ENCODE measurements around the gene PDIA5.

DNA sequence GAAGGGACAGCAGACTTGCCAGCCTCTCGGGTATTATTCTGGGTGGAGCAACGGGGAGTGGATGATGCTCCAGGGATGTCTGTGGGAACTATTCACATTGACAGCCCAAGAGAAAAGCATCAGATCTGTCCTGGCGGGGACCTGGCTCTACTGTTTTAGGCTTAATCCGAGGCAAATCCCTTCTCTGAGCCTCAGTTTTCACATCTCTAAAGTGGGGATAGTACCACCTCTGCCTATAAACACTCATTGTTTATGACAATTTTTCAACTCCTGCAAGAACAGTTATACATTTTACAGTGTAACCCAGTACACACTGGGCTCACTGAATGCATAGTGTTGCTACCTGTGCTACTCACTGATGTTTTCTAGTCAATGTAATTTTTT, 9.3 kb downstream of the PDIA5 start:
- TF ChIP-seq CTCF (conservative IDR thresholded peaks at IDR 0.05; ENCODE audit: low read depth, low read length) (no peak), EZH2 (IDR thresholded peaks at IDR 0.05; ENCODE audit: borderline replicate concordance, low read depth, low read length, poor library complexity, severe bottlenecking) (no peak)

Data from A673 (cell line).